Heart right ventricle (tissue), 16 donors: ENCODE measurements around the gene PPM1L. TPM values are rescaled to one million over a fixed set of nuclear protein-coding genes. Genes with fewer than 3 reads are reported as not detected.

ENCODE experiments used
- ATAC-seq, 8 donors: fragments of 200-7000 bp; cut with Tn5 transposase; one replicate each; pipeline ENCODE4 v1.9.1; 2020; ENCODE audit warnings: mild to moderate bottlenecking in 8 of 8, moderate library complexity in 8 of 8, moderate number of reproducible peaks in 1 of 8
- DNase-seq, 2 donors: peaks; one replicate each; pipeline ENCODE4 v3.0.0-alpha.2; 2020
- H3K27ac ChIP-seq, 10 donors: fragments of 200-600 bp; sonication (generic) in 2 of 10; one replicate each; pipeline versions ENCODE4 v1.5.0 to v1.8.0; 2020 to 2022; ENCODE audit warnings: mild to moderate bottlenecking in 3 of 10
- H3K27me3 ChIP-seq, 7 donors: fragments of 200-600 bp; one replicate each; pipeline ENCODE4 v1.8.0; 2021 to 2022; ENCODE audit warnings: mild to moderate bottlenecking in 2 of 7
- H3K36me3 ChIP-seq, 9 donors: fragments of 200-600 bp; sonication (generic) in 1 of 9; one replicate each; pipeline versions ENCODE4 v1.5.0 to v1.8.0; 2020 to 2022; ENCODE audit warnings: mild to moderate bottlenecking in 2 of 9
- H3K4me1 ChIP-seq, 9 donors: fragments of 200-600 bp; sonication (generic) in 1 of 9; one replicate each; pipeline versions ENCODE4 v1.5.0 to v1.8.0; 2020 to 2022; ENCODE audit warnings: mild to moderate bottlenecking in 4 of 9
- H3K4me3 ChIP-seq, 10 donors: fragments of 200-600 bp; sonication (generic) in 2 of 10; one replicate each; pipeline versions ENCODE4 v1.5.0 to v1.8.0; 2020 to 2022; ENCODE audit warnings: mild to moderate bottlenecking in 7 of 10, moderate library complexity in 2 of 10
- H3K9me3 ChIP-seq, 11 donors: fragments of 200-600 bp in 10 of 11; sonication (generic) in 2 of 11; one replicate each; pipeline versions ENCODE4 v1.5.0 to v1.8.0; 2013 to 2022; ENCODE audit warnings: mild to moderate bottlenecking in 2 of 11, control low read depth in 1 of 11, moderate library complexity in 1 of 11
- WGBS, 2 donors: extraction: QIAGEN DNeasy Blood & Tissue Kit; methylation state at CpG; one replicate each; pipeline ENCODE4 v1.1.7; 2013; ENCODE audit warnings: inconsistent platforms in 1 of 2; 5-methylcytosine and 5-hydroxymethylcytosine counted together
- intact Hi-C, 10 donors: fragments of 100-400 bp; cut with DNase I; formaldehyde crosslinking; loops; one replicate each; pipeline versions ENCODE4 v1.11.1 to v1.14.2; 2022
- polyA plus RNA-seq, 2 donors: library from polyadenylated mRNA; stranded (reverse); fragments of 200-250 nt; gene quantifications; one replicate each; pipeline ENCODE4 v1.2.3, GENCODE V29; 2013
- total RNA-seq, 10 donors: library from RNA; stranded (reverse); fragmentation: NEBNext Ultra II Directional in 3 of 10; extraction: Animal tissue kit (Norgen Biotek cat#: 25700) in 3 of 10; gene quantifications; one replicate each; pipeline versions ENCODE4 v1.2.1 to v1.2.4, GENCODE V29; 2021 to 2023
- TF ChIP-seq, protein P1 (sequence below), 9 donors: fragments of 200-600 bp; sonication (generic) in 2 of 9; IDR thresholded peaks; one replicate each; pipeline versions ENCODE4 v1.5.0 to v1.8.0; 2021 to 2022; ENCODE audit warnings: antibody characterized with exemption in 9 of 9, mild to moderate bottlenecking in 5 of 9, moderate library complexity in 1 of 9
- donor health status: Arrhythmogenic right ventricular cardiomyopathy.
- donor health status: ischemic (EF 13 %, LVEDD 7.1; RV severe dilation, severe dysfunction).
- donor health status: healthy with polysubstance abuse.
- donor health status: DM: no; HTN: yes; CAD: no.
- donor health status: DM: no; HTN: no; CAD: no.
- donor health status: ischemic (EF 25% LVEDD 6.9; RV normal size, moderate dysfunction).
- donor health status: ischemic (EF 25% LVEDD 5.7; RV mildly dilated, moderate dysfunction).
- donor health status: healthy.
- donor health status: DM: yes; HTN: yes; CAD: no.
- donor health status: Ischemic cardiomyopathy.
- donor health status: ischemic (EF 35%, LVEDD 5.7; RV mildly dilated, moderate dysfunction).
- donor health status: nonischemic (EF 11% LVEDD 7.7; RV severe dilation, severe dysfunction).
- donor health status: DM: yes; HTN: yes; CAD: no.
- donor health status: PGD.
- donor health status: ischemic (EF 29% LVEDD 5.4; RV normal size, mild dysfunction).
- donor health status: nonischemic (EF 23%, LVEDD 6.1; RV moderate dilation, normal function).

PPM1L gene
- total and polyA plus RNA-seq, 12 donors = 4.4 to 55.5 (median 37.7) TPM

- TF ChIP-seq, protein P1, sequence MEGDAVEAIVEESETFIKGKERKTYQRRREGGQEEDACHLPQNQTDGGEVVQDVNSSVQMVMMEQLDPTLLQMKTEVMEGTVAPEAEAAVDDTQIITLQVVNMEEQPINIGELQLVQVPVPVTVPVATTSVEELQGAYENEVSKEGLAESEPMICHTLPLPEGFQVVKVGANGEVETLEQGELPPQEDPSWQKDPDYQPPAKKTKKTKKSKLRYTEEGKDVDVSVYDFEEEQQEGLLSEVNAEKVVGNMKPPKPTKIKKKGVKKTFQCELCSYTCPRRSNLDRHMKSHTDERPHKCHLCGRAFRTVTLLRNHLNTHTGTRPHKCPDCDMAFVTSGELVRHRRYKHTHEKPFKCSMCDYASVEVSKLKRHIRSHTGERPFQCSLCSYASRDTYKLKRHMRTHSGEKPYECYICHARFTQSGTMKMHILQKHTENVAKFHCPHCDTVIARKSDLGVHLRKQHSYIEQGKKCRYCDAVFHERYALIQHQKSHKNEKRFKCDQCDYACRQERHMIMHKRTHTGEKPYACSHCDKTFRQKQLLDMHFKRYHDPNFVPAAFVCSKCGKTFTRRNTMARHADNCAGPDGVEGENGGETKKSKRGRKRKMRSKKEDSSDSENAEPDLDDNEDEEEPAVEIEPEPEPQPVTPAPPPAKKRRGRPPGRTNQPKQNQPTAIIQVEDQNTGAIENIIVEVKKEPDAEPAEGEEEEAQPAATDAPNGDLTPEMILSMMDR (IDR thresholded peaks at IDR 0.05) = no peak
- ATAC-seq = no peak
- Histone ChIP-seq H3K9me3 (peaks cover 0 to 14% (median 0%) of the 10 kb centered on the region in 11 donors), H3K27me3 (no peaks in the 10 kb centered on the region), H3K36me3 (no peaks in the 10 kb centered on the region), H3K27ac (no peak overlapping the region), H3K4me3 (no peak overlapping the region), H3K4me1 (peaks cover 0 to 12% (median 0%) of the 10 kb centered on the region in 9 donors)
- intact Hi-C loops = no loop called here
- no peak for DNase-seq
- WGBS, 2 donors = 92 to 93% methylated on average over 4 of the region's 4 CpGs
These were observed 232.2 kb downstream of the PPM1L start for GRCh38 chr3:160987982-160988964.

GRCh38 chr3:160990446-160990845 is 234.4 kb downstream of the PPM1L start:
- TF ChIP-seq, protein P1 (IDR thresholded peaks at IDR 0.05) = no peak
- ATAC-seq (no peak), DNase-seq (no peak)
- no peak overlapping the region for H3K27ac ChIP-seq
- H3K36me3 ChIP-seq = no peaks in the 10 kb centered on the region
- H3K4me1 ChIP-seq = peaks cover 0 to 12% (median 0%) of the 10 kb centered on the region in 9 donors
- H3K27me3 ChIP-seq = no peaks in the 10 kb centered on the region
- no peaks in the 10 kb centered on the region for H3K9me3 ChIP-seq
- intact Hi-C loops = no loop called here
- 91 to 100% methylated on average over 2 of the region's 2 CpGs for WGBS, 2 donors
- no peak overlapping the region for H3K4me3 ChIP-seq

- ATAC-seq = no peak
- intact Hi-C loops = no loop called here
- no peak for DNase-seq
- H3K4me3 ChIP-seq = no peak overlapping the region
- no peaks in the 10 kb centered on the region for H3K27me3 ChIP-seq
- 60 to 61% methylated on average over 3 of the region's 3 CpGs for WGBS, 2 donors
- H3K4me1 ChIP-seq = peaks cover 0 to 4% (median 0%) of the 10 kb centered on the region in 9 donors
- no peak overlapping the region for H3K27ac ChIP-seq
- H3K9me3 ChIP-seq = no peaks in the 10 kb centered on the region
- H3K36me3 ChIP-seq = no peaks in the 10 kb centered on the region
- TF ChIP-seq, protein P1 (IDR thresholded peaks at IDR 0.05) = no peak
These were observed 236.7 kb downstream of the PPM1L start for GRCh38 chr3:160992712-160993111.

DNA sequence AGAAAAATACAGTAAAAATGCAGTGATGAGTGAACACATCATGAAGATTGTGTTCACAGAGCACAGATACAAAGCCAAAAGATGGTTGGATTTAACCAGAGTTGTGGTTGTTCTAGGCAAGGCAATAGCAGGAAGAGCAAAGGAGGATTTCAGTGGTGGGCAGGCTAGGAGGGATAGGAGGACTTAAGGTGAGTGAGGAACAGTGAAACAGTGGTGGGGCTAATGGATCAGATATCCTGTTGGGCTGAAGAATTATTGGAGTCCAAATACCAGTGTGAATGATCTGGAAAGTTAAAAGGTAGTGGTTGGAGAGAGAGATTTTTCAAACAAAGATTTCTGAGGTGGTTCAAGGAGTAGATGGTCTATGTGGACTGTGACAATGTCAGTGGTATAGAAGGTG is 240.8 kb downstream of the PPM1L start:
- no peak overlapping the region for H3K27ac ChIP-seq
- no peaks in the 10 kb centered on the region for H3K27me3 ChIP-seq
- H3K9me3 ChIP-seq = peaks cover 0 to 8% (median 0%) of the 10 kb centered on the region in 11 donors
- no peak overlapping the region for H3K4me3 ChIP-seq
- DNase-seq (no peak), ATAC-seq (no peak)
- TF ChIP-seq, protein P1 (IDR thresholded peaks at IDR 0.05) = no peak
- intact Hi-C loops = no loop called here
- H3K36me3 ChIP-seq = no peaks in the 10 kb centered on the region
- peaks cover 0 to 4% (median 0%) of the 10 kb centered on the region in 9 donors for H3K4me1 ChIP-seq
